Eye (tissue), 1 donor: Measurements from ENCODE around the gene CD300A.
A peak's percentile ranks its signal among the peaks of the same experiment; 100 is the strongest.
"Not testable (repeated sequence)": the region's sequence is repeated elsewhere in the genome, so short reads cannot be mapped to it uniquely, and the experiment has no call there.

Source experiments
- DNase-seq: peaks from one replicate; pipeline ENCODE4 v3.0.0-alpha.2; 2015

Gene CD300A

GRCh38 chr17:74485022-74485743 lies 18.7 kb downstream of the CD300A start:
- no peak for DNase-seq

GRCh38 chr17:74485841-74486240 lies 19.4 kb downstream of the CD300A start:
- no peak for DNase-seq

- not testable (repeated sequence) for DNase-seq
Observed at GRCh38 chr17:74488276-74488675, 21.8 kb downstream of the CD300A start.

- no peak for DNase-seq
Observed at GRCh38 chr17:74490716-74491115, 24.3 kb downstream of the CD300A start.

GRCh38 chr17:74491626-74492025 lies 25.2 kb downstream of the CD300A start:
- DNase-seq = no peak

GRCh38 chr17:74493331-74493833 lies 26.9 kb downstream of the CD300A start:
- peak; percentile 91 for DNase-seq

DNA sequence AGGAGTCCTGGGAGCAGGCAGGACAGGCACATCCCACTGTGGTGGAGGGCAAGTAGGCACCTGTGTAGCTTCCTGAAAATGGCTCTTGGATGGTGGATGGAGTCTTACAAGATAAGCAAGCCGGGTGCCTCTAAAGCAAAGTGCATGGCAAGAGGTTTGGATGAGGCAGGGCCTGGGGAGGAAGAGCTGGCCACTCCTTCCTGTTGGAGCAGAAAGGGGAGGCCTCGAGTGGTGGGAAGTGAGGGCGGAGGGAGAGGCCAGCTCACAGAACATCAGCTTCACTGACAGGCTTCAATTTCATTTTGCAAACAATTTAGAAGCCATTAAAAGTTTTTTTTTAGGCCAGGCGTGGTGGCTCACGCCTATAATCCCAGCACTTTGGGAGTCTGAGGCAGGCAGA lies 31.0 kb downstream of the CD300A start:
- no peak for DNase-seq

DNA sequence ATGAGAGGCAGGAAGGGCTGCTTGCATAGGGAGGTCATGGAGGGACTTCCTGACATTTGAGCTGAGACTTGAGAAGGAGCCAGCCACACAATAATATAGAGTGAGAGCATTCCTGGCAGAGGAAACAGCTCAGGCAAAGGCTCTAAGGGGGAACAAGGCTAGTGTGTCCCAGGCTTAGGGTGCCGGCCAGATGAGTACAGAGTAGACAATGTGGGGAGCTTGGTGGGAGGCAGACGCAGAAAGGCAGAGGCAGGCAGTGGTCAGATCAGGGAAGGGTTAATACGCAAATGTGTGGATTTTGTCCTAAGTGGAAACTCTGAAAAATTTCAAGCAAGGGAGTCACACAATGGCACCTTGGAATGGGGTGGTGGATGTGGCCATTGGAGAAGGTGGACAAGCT lies 33.6 kb downstream of the CD300A start:
- no peak for DNase-seq

- no peak for DNase-seq
Observed at GRCh38 chr17:74502861-74503260, 36.4 kb downstream of the CD300A start.

DNA sequence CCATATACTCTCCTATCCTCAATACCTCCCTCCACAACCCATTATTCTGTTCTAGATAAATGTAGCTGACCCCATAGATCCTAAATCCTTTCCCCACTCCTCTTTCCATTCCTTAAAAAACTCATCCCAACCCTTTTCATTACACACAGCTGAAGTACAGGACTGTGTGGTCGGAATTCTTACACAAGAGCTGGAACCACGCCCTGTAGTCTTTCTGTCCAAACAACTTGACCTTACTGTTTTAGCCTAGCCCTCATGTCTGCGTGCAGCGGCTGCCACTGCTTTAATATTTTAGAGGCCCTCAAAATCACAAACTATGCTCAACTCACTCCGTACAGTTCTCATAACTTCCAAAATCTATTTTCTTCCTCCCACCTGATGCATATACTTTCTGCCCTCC lies 37.5 kb downstream of the CD300A start:
- DNase-seq = not testable (repeated sequence)

DNA sequence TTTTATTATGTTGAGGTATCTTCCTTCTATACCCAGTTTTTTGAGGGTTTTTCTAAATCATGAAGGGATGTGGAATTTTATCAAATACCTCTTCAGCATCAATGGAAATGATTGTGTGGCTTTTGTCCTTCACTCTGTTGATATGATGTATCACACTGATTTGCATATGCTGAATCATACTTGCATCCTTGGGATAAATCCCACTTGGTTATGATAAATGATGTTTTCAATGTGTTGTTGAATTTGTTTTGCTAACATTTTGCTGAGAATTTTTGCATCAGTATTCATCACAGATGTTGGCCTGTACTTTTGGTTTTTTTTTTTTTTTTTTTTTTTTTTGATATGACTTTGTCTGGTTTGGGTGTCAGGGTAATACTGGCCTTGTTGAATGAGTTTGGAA lies 41.7 kb downstream of the CD300A start:
- no peak for DNase-seq

GRCh38 chr17:74512036-74512435 lies 45.6 kb downstream of the CD300A start:
- DNase-seq = no peak

GRCh38 chr17:74512624-74513091 lies 46.2 kb downstream of the CD300A start:
- DNase-seq = no peak

GRCh38 chr17:74513987-74514631 lies 47.7 kb downstream of the CD300A start:
- peak; percentile 86 for DNase-seq

GRCh38 chr17:74514632-74515334 lies 48.3 kb downstream of the CD300A start:
- no peak for DNase-seq

GRCh38 chr17:74515941-74516340 lies 49.5 kb downstream of the CD300A start:
- DNase-seq = no peak

GRCh38 chr17:74516561-74517328 lies 50.3 kb downstream of the CD300A start:
- no peak for DNase-seq

- DNase-seq = not testable (repeated sequence)
Observed at GRCh38 chr17:74518413-74518981, 52.1 kb downstream of the CD300A start.

DNA sequence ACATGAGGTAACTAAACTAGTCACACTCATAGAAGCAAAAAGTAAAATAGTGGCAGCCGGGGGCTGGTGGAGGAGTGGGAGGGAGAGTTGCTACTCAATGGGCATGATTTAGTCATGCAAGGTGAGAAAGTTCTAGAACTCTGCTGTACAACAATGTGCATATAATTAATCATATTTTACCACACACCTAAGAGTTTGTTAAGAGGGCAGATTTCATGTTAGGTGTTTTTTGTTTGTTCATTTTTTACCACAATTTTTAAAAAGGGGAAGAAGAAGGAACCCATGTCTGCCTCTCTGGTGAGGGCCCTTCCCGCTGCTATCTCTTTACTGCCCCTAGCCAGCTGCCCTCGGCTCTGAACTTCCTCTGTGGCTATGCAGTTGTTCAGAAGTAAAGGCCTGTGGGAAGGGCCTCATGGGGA lies 53.6 kb downstream of the CD300A start:
- no peak for DNase-seq

DNA sequence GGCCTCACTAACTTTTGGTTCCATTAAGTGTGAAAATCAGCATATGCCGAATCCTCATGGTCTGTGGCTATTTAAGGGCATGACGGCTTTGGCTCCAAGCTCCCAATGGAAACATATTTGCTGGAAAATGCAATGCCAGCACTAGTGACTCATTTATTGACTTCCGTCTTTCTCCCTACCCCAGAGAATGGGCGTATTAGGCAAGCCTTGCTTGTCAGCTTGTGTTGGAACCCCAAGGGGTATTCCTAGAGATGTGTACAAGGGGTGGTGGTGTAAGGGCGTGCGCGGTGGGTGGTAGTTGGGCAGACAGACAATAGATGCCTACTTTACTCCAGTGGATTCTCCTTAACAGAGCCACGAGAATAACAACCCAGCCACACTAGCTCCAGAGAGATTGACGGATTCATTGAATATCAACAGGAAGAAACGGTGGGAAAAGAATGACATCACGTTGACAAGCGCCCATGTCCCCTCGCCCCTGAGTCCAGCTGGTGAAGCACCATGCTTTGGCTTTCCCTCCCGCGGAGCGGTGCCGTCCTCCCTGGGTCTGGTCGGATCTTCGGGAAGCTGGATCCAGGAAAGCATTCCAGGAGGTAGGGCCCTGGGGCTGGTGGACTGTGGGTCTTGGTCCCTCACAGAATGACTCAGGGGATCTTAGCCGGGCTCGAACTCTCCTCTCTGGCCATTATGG lies 54.5 kb downstream of the CD300A start:
- DNase-seq = no peak

DNA sequence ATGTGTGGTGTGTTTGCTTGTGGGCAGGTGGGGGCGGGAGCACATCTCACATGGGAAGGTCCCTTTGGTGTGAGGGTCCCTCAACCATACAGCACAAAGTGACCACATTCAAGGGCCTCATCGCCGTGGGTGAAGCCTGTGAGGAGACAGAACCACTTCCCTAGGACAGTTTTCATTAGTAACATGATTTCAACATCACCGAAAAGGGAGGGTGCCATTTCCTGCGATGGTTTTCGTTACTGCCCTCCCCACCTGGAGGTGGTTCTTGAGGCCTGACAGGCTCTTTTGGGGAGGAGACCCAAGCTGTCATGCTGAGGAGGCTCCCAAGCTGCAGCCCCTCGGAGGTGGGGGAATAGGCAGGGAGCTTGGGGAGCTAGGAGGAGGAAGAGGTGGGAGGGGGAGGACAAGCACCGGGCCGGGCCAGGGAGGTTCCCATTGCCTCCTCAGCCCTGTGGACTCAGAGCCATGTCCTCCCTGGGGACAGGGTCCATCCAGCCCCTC lies 55.3 kb downstream of the CD300A start:
- DNase-seq = no peak
